Measurements from ENCODE around the gene CSTB. TPM values are rescaled to one million over a fixed set of nuclear protein-coding genes. Genes with fewer than 3 reads are reported as not detected.

CSTB gene
- total RNA-seq, 1 experiment from 2014 or later = 136 TPM

DNA sequence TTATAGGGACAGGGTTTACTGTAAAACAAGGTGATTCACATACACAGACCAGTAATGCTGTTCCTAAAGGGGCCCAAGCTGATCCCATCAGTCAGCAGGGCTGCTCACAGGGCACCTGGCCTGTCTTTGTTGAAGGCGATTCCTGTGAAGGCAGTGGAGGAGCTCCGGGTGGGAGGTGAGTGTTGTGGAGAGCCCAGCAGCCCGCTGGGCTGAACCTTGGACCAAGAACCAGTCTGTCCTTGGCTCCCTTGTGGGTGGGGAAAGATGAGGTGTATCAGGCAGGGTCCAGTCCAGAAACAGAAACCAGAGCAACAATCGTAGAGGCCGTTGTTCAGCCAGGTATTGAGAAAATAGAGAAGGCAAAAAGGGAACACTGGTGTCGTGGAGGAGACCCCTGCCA, 44.6 kb downstream of the CSTB start:
- Histone ChIP-seq H3K9me2 (ENCODE audit: insufficient read depth) (no peaks in the 10 kb centered on the region), H3K79me2 (ENCODE audit: low read depth) (peaks cover 92% of the 10 kb centered on the region), H3K4me1 (replicated peaks; ENCODE audit: insufficient read depth) (peaks cover 29% of the 10 kb centered on the region), H2AFZ (no peak overlapping the region), H4K20me1 (ENCODE audit: insufficient read depth) (peaks cover 47% of the 10 kb centered on the region), H3K36me3 (ENCODE audit: low read depth) (no peaks in the 10 kb centered on the region), H3K4me2 (no peak overlapping the region), H3K4me3 (no peak overlapping the region), H3K9me3 (ENCODE audit: insufficient read depth, low read depth) (no peaks in the 10 kb centered on the region), H3K27me3 (ENCODE audit: insufficient read depth, low read depth) (no peaks in the 10 kb centered on the region), H3K27ac (no peak overlapping the region), H3F3A (ENCODE audit: insufficient read depth, low read depth) (peaks cover 18% of the 10 kb centered on the region)
- BruUV-seq (replicated peaks) = no TSS peak
- DNase-seq = no peak
- CTCF ChIA-PET = no interaction called here
- TF ChIP-seq EZH2 (IDR thresholded peaks at IDR 0.05; ENCODE audit: low read depth) = no peak
- TF ChIP-seq, protein P1, sequence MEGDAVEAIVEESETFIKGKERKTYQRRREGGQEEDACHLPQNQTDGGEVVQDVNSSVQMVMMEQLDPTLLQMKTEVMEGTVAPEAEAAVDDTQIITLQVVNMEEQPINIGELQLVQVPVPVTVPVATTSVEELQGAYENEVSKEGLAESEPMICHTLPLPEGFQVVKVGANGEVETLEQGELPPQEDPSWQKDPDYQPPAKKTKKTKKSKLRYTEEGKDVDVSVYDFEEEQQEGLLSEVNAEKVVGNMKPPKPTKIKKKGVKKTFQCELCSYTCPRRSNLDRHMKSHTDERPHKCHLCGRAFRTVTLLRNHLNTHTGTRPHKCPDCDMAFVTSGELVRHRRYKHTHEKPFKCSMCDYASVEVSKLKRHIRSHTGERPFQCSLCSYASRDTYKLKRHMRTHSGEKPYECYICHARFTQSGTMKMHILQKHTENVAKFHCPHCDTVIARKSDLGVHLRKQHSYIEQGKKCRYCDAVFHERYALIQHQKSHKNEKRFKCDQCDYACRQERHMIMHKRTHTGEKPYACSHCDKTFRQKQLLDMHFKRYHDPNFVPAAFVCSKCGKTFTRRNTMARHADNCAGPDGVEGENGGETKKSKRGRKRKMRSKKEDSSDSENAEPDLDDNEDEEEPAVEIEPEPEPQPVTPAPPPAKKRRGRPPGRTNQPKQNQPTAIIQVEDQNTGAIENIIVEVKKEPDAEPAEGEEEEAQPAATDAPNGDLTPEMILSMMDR (conservative IDR thresholded peaks at IDR 0.05) = no peak
- intact Hi-C loops (cut with micrococcal nuclease; ENCODE audit: unreplicated experiment) = no loop called here
- POLR2A ChIA-PET (ENCODE audit: unreplicated experiment) = no interaction called here

DNA sequence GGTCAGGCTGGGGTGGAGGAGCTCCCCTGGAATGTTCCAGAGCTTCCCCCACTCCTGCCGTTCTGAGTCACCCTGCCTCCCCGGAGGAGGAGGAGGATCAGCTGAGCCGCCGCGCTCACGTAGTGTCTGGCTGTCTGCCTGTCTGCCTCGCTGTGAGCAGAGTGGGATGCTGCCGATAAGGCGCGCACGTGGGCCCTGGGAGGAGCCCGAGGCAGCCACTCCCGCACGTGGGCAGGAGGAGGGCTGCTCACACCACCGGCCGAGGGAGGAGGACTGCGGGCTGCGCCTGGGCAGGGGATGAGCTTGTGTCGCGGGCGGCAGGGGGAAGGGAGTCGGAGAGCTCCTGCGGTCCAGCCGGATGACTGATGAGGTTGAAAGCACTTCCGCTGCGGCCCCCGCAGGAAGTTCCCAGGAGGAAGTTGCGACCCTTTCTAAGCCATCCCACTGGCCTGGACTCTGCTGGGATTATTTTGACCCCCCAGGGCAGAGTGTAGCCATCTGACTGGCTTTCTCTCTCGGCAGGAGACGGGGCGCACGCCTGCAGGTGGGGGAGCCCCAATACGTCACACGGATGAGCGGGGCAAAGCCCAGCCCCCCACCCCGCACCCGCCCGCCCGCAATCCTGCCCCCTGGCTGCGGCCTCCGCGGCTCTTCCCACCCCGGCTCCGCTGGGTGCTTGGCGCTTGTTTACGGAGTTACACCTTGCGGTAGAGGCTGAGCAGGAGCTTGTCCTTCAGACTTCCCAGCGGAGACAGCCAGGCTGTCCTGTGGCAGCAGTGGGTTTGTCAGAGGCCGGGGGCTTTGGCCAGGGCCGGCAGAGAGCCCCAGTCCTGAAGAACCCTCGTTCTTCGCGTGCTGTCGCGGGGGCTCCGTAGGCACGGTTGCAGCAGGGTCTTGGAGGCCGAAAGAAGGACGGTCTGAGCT, 47.4 kb downstream of the CSTB start:
- no TSS peak for BruUV-seq (replicated peaks)
- intact Hi-C loops (cut with micrococcal nuclease; ENCODE audit: unreplicated experiment) = loop anchor here (2.0 to 5.0 kb wide), 3 partner anchors 40 to 71 kb away; partner anchors contain the start of genes HSF2BP, RRP1 and RRP1B
- no peaks in the 10 kb centered on the region for H3K36me3 ChIP-seq (ENCODE audit: low read depth)
- peak overlapping the region; percentile 44; the same call in 1 of the 2 replicates for H3K4me3 ChIP-seq
- no peaks in the 10 kb centered on the region for H3K27me3 ChIP-seq (ENCODE audit: insufficient read depth, low read depth)
- H4K20me1 ChIP-seq (ENCODE audit: insufficient read depth) = peaks cover 46% of the 10 kb centered on the region
- H3K9me2 ChIP-seq (ENCODE audit: insufficient read depth) = no peaks in the 10 kb centered on the region
- H3K27ac ChIP-seq = peak overlapping the region; percentile 80
- peak overlapping the region; percentile 75 for H3K4me2 ChIP-seq
- ChIA-PET CTCF (interaction anchor here (0.7 to 1.0 kb wide), 2 partner anchors 10 to 83 kb away, joined by 3 to 5 read pairs; no protein-coding TSS in a partner anchor), POLR2A (ENCODE audit: unreplicated experiment) (interaction anchor here (0.6 kb wide), 1 partner anchor 1188 kb away, joined by 6 read pairs; no protein-coding TSS in a partner anchor)
- peaks cover 88% of the 10 kb centered on the region for H3K79me2 ChIP-seq (ENCODE audit: low read depth)
- H3F3A ChIP-seq (ENCODE audit: insufficient read depth, low read depth) = peaks cover 42% of the 10 kb centered on the region
- H3K4me1 ChIP-seq (replicated peaks; ENCODE audit: insufficient read depth) = peaks cover 56% of the 10 kb centered on the region
- DNase-seq = peak; percentile 78 to 87
- H2AFZ ChIP-seq = no peak overlapping the region
- H3K9me3 ChIP-seq (ENCODE audit: insufficient read depth, low read depth) = no peaks in the 10 kb centered on the region
- TF ChIP-seq, protein P1 (conservative IDR thresholded peaks at IDR 0.05) = no peak
- TF ChIP-seq EZH2 (IDR thresholded peaks at IDR 0.05; ENCODE audit: low read depth) = no peak

GRCh38 chr21:43728154-43728466, 48.0 kb downstream of the CSTB start:
- no peaks in the 10 kb centered on the region for H3K36me3 ChIP-seq (ENCODE audit: low read depth)
- H2AFZ ChIP-seq = no peak overlapping the region
- TF ChIP-seq EZH2 (IDR thresholded peaks at IDR 0.05; ENCODE audit: low read depth) = no peak
- TF ChIP-seq, protein P1 (conservative IDR thresholded peaks at IDR 0.05) = no peak
- H3K27ac ChIP-seq = peak overlapping the region; percentile 80
- H3K9me3 ChIP-seq (ENCODE audit: insufficient read depth, low read depth) = no peaks in the 10 kb centered on the region
- peaks cover 42% of the 10 kb centered on the region for H3F3A ChIP-seq (ENCODE audit: insufficient read depth, low read depth)
- ChIA-PET POLR2A (ENCODE audit: unreplicated experiment) (interaction anchor here (0.6 to 0.7 kb wide), 3 partner anchors 15 to 41 kb away, joined by 3 to 29 read pairs (median 5); no protein-coding TSS in a partner anchor), CTCF (interaction anchor here (0.6 to 1.0 kb wide), 2 partner anchors 71 to 82 kb away, joined by 3 to 5 read pairs; no protein-coding TSS in a partner anchor)
- BruUV-seq (replicated peaks) = no TSS peak
- H3K9me2 ChIP-seq (ENCODE audit: insufficient read depth) = no peaks in the 10 kb centered on the region
- H3K4me2 ChIP-seq = peak overlapping the region; percentile 75
- peaks cover 89% of the 10 kb centered on the region for H3K79me2 ChIP-seq (ENCODE audit: low read depth)
- H3K4me1 ChIP-seq (replicated peaks; ENCODE audit: insufficient read depth) = peaks cover 56% of the 10 kb centered on the region
- no peaks in the 10 kb centered on the region for H3K27me3 ChIP-seq (ENCODE audit: insufficient read depth, low read depth)
- peaks cover 40% of the 10 kb centered on the region for H4K20me1 ChIP-seq (ENCODE audit: insufficient read depth)
- DNase-seq = no peak
- intact Hi-C loops (cut with micrococcal nuclease; ENCODE audit: unreplicated experiment) = loop anchor here (2.0 to 5.0 kb wide), 3 partner anchors 41 to 71 kb away; partner anchors contain the start of genes HSF2BP, RRP1 and RRP1B
- H3K4me3 ChIP-seq = peak overlapping the region; percentile 44; the same call in 1 of the 2 replicates
